B cell (primary cell): Measurements from ENCODE around the gene HABP4. TPM values are rescaled to one million over a fixed set of nuclear protein-coding genes. Genes with fewer than 3 reads are reported as not detected.

ENCODE experiments used
- ATAC-seq: fragments of 200-7000 bp; cut with Tn5 transposase; one replicate; pipeline ENCODE4 v1.10.0; 2021; ENCODE audit warnings: low read depth, mild to moderate bottlenecking, moderate number of reproducible peaks, moderate library complexity
- CTCF ChIA-PET: fragments of 350-600 bp; sonication (Branson Sonifier 250); formaldehyde crosslinking; loops from one replicate; lab custom pipeline; 2021; ENCODE audit warnings: antibody characterized with exemption, inconsistent platforms; lab: Charles Lee
- POLR2A ChIA-PET: fragments of 350-600 bp; sonication (Branson Sonifier 250); formaldehyde crosslinking; loops from one replicate; lab custom pipeline; 2021; ENCODE audit warnings: antibody characterized with exemption; lab: Charles Lee
- DNase-seq: peaks from one replicate; pipeline ENCODE4 v3.0.0; 2013
- H2AFZ ChIP-seq: 2 replicates; pipeline ENCODE4 v1.6.1; 2012; ENCODE audit warnings: mild to moderate bottlenecking, low read depth, low read length; ENCODE audit not compliant: insufficient read depth, poor library complexity, severe bottlenecking
- H3K27ac ChIP-seq, 2 donors: 1 replicate in 1 of 2; 2 replicates in 1 of 2; pipeline ENCODE4 v1.5.1; 2012 to 2013; ENCODE audit warnings: low read length in 2 of 2, mild to moderate bottlenecking in 2 of 2, moderate library complexity in 1 of 2
- H3K27me3 ChIP-seq, 4 experiments: fragments of 200-600 bp in 1 of 4; sonication (generic) in 1 of 4; replicated peaks in 1 of 4; 1 replicate in 2 of 4; 2 replicates in 2 of 4; pipeline versions ENCODE4 v1.6.1 to v1.7.0; 2013 to 2016; ENCODE audit warnings: low read length in 3 of 4, mild to moderate bottlenecking in 2 of 4, mixed read lengths in 1 of 4, moderate library complexity in 1 of 4; ENCODE audit not compliant: insufficient read depth in 4 of 4, control insufficient read depth in 3 of 4; ENCODE audit errors: control extremely low read depth in 1 of 4
- H3K36me3 ChIP-seq, 2 experiments: replicated peaks in 1 of 2; 1 replicate in 1 of 2; 2 replicates in 1 of 2; pipeline versions ENCODE4 v1.6.1 to v1.7.1; 2013; ENCODE audit warnings: low read length in 1 of 2; ENCODE audit not compliant: insufficient read depth in 2 of 2, control insufficient read depth in 1 of 2; ENCODE audit errors: control extremely low read depth in 1 of 2, extremely low read depth in 1 of 2
- H3K4me1 ChIP-seq, 2 donors: fragments of 200-600 bp in 1 of 2; sonication (generic) in 1 of 2; 1 replicate in 1 of 2; 2 replicates in 1 of 2; pipeline versions ENCODE4 v1.5.1 to v1.6.1; 2013 to 2017; ENCODE audit warnings: low read length in 2 of 2; ENCODE audit not compliant: control insufficient read depth in 2 of 2, insufficient read depth in 2 of 2
- H3K4me2 ChIP-seq: replicated peaks from 2 replicates; pipeline ENCODE3; 2012; ENCODE audit warnings: mild to moderate bottlenecking, low read depth, low read length; ENCODE audit not compliant: poor library complexity, severe bottlenecking
- H3K4me3 ChIP-seq, 5 experiments: fragments of 200-600 bp in 1 of 5; sonication (generic) in 1 of 5; 1 replicate in 3 of 5; 2 replicates in 2 of 5; pipeline versions ENCODE4 v1.5.1 to v1.7.0; 2011 to 2016; ENCODE audit warnings: low read length in 4 of 5, mild to moderate bottlenecking in 4 of 5, low read depth in 2 of 5, control low read depth in 1 of 5, moderate library complexity in 1 of 5; ENCODE audit not compliant: insufficient read depth in 1 of 5; ENCODE audit errors: control extremely low read depth in 1 of 5, extremely low read depth in 1 of 5
- H3K79me2 ChIP-seq: fragments of 200-600 bp; sonication (generic); one replicate; pipeline ENCODE4 v1.6.0; 2016; ENCODE audit warnings: low read length; ENCODE audit not compliant: control insufficient read depth, insufficient read depth
- H3K9ac ChIP-seq: fragments of 200-600 bp; sonication (generic); 2 replicates; pipeline ENCODE4 v1.6.1; 2017; ENCODE audit warnings: mild to moderate bottlenecking, low read length, moderate library complexity
- H3K9me3 ChIP-seq, 3 donors: one replicate each; pipeline versions ENCODE4 v1.6.1 to v1.7.1; 2013; ENCODE audit warnings: low read length in 2 of 3; ENCODE audit not compliant: control insufficient read depth in 2 of 3, insufficient read depth in 1 of 3; ENCODE audit errors: control extremely low read depth in 1 of 3
- H4K20me1 ChIP-seq: 2 replicates; pipeline ENCODE4 v1.6.0; 2012; ENCODE audit warnings: mild to moderate bottlenecking, low read length; ENCODE audit not compliant: insufficient read depth, control insufficient read depth, poor library complexity, severe bottlenecking
- H3K27ac Mint-ChIP-seq: one replicate; pipeline ENCODE4 v1.8.0; 2021; ENCODE audit warnings: mixed read lengths
- H3K27me3 Mint-ChIP-seq: one replicate; pipeline ENCODE4 v1.8.0; 2021; ENCODE audit warnings: mixed read lengths
- H3K4me1 Mint-ChIP-seq: one replicate; pipeline ENCODE4 v1.8.0; 2021; ENCODE audit warnings: mixed read lengths
- H3K4me3 Mint-ChIP-seq: one replicate; pipeline ENCODE4 v1.8.0; 2021; ENCODE audit warnings: mixed read lengths
- H3K9me3 Mint-ChIP-seq: one replicate; pipeline ENCODE4 v1.8.0; 2022; ENCODE audit warnings: mixed read lengths; ENCODE audit not compliant: insufficient read depth
- CTCF ChIP-seq: fragments of 200-600 bp; IDR thresholded peaks from one replicate; pipeline ENCODE4 v1.8.0; 2022; ENCODE audit warnings: antibody characterized with exemption, mild to moderate bottlenecking
- EZH2 ChIP-seq: IDR thresholded peaks from 2 replicates; pipeline ENCODE4 v1.6.1; 2012; ENCODE audit warnings: borderline replicate concordance, low read depth, mild to moderate bottlenecking, moderate library complexity, low read length; ENCODE audit not compliant: insufficient read depth, poor library complexity, severe bottlenecking
- WGBS: methylation state at CpG from one replicate; pipeline ENCODE4 v1.1.5; 2013; ENCODE audit warnings: missing lambda C conversion rate; ENCODE audit not compliant: insufficient coverage; 5-methylcytosine and 5-hydroxymethylcytosine counted together
- intact Hi-C: fragments of 100-400 bp; cut with micrococcal nuclease; formaldehyde crosslinking; loops from one replicate; pipeline ENCODE4 v1.10.0; 2022
- polyA plus RNA-seq: library from polyadenylated mRNA; depleted of rRNA; stranded (reverse); fragments of >200 nt; gene quantifications from 2 replicates; pipeline ENCODE4 v1.2.3, GENCODE V29; 2012
- total RNA-seq, 2 donors: library from RNA; stranded (reverse); fragments of 120-200 nt in 1 of 2; gene quantifications; 1 replicate in 1 of 2; 2 replicates in 1 of 2; pipeline versions ENCODE4 v1.2.3 to v1.2.4, GENCODE V29; 2013 to 2022

HABP4 gene
- total and polyA plus RNA-seq, 2 donors (not counting 1 experiment from before 2014, with no cell fraction given): 3.3 to 15.0 TPM

GRCh38 chr9:96412174-96412913 is 37.6 kb upstream of the HABP4 start:
- H3K36me3 ChIP-seq: no peaks in the 10 kb centered on the region
- H3K4me3 Mint-ChIP-seq: no peak overlapping the region
- 96% methylated on average over 4 of the region's 8 CpGs for WGBS
- H3K9me3 ChIP-seq: no peaks in the 10 kb centered on the region
- intact Hi-C loops: loop anchor here (10.0 kb wide), 3 partner anchors 1002 to 1692 kb away; partner anchors contain the start of genes ANP32B and TDRD7
- POLR2A ChIA-PET: interaction anchor here (0.5 to 0.9 kb wide), 3 partner anchors 14 to 1632 kb away, joined by 3 to 4 read pairs (median 3); no protein-coding TSS in a partner anchor
- no peaks in the 10 kb centered on the region for H3K27me3 Mint-ChIP-seq
- peaks cover 35% of the 10 kb centered on the region for H3K79me2 ChIP-seq
- no peaks in the 10 kb centered on the region for H3K9me3 Mint-ChIP-seq
- no peak overlapping the region for H3K9ac ChIP-seq
- peak overlapping the region in 1 of 2 donors; percentile 80 for H3K27ac ChIP-seq
- H3K27me3 ChIP-seq: no peaks in the 10 kb centered on the region
- H3K27ac Mint-ChIP-seq: peak overlapping the region; percentile 86
- H3K4me3 ChIP-seq: no peak overlapping the region
- no peak for TF ChIP-seq CTCF
- no peak for TF ChIP-seq EZH2
- H3K4me2 ChIP-seq: no peak overlapping the region
- CTCF ChIA-PET: interaction anchor here (1.5 to 2.6 kb wide), 3 partner anchors 37 to 154 kb away, joined by 5 to 20 read pairs (median 5); partner anchors contain the start of gene HABP4
- DNase-seq: no peak
- H3K4me1 Mint-ChIP-seq: peaks cover 29% of the 10 kb centered on the region
- peaks cover 25 to 36% of the 10 kb centered on the region in 2 donors for H3K4me1 ChIP-seq
- H4K20me1 ChIP-seq: no peaks in the 10 kb centered on the region
- H2AFZ ChIP-seq: peak overlapping the region; percentile 60
- ATAC-seq: no peak
